A549 treated with CpdA at 1 μM for 4 hours (cell line): ENCODE measurements around the gene CHST13. TPM values are rescaled to one million over a fixed set of nuclear protein-coding genes. Genes with fewer than 3 reads are reported as not detected.

Experiments
- total RNA-seq: library from RNA; stranded (reverse); fragments of 200-300 nt; extraction: Qiagen RNA extraction; gene quantifications from 5 replicates; pipeline ENCODE4 v1.2.3, GENCODE V29; 2022; ENCODE audit warnings: low read depth

CHST13 gene
- 0.36 to 1.1 TPM (median 0.98 TPM) in 5 replicates for total RNA-seq

GRCh38 chr3:126523745-126524428, at the start of gene CHST13:
Gene CHST13 (plus strand): TSS chr3:126524155. CDS start chr3:126524333, 178 bp downstream.

GRCh38 chr3:126475413-126476114, 48.4 kb upstream of the CHST13 start, which contains the start of gene ZXDC:
Gene ZXDC (minus strand): TSS chr3:126475891. CDS start chr3:126475865, 26 bp downstream.

GRCh38 chr3:126517291-126517951, 6.5 kb upstream of the CHST13 start, which contains the start of gene UROC1:
Gene UROC1 (minus strand): TSS chr3:126517773. CDS start chr3:126517719, 54 bp downstream.

GRCh38 chr3:126558336-126559071, 34.5 kb downstream of the CHST13 start, which contains the start of gene C3orf22:
Gene C3orf22 (minus strand): TSS chr3:126558932. CDS start chr3:126553390, 5,542 bp downstream.

Other genes with a start within 250 kb of the CHST13 start
- gene KLF15, start 166.7 kb upstream of the CHST13 start, total RNA-seq: 0.02 to 0.12 TPM (median 0.07 TPM) in 4 of 5 replicates, not detected in the other
- not detected in 5 replicates for gene CFAP100, start 129.2 kb upstream of the CHST13 start, total RNA-seq
- 6.6 to 9.0 TPM (median 7.8 TPM) in 5 replicates for gene ZXDC, start 48.3 kb upstream of the CHST13 start, total RNA-seq
- not detected in 5 replicates for gene UROC1, start 6.4 kb upstream of the CHST13 start, total RNA-seq
- not detected in 5 replicates for gene C3orf22, start 34.8 kb downstream of the CHST13 start, total RNA-seq
- gene TXNRD3, start 131.0 kb downstream of the CHST13 start, total RNA-seq: 5.0 to 8.7 TPM (median 6.9 TPM) in 5 replicates
- gene CHCHD6, start 180.1 kb downstream of the CHST13 start, total RNA-seq: 16.2 to 19.6 TPM (median 18.1 TPM) in 5 replicates